GDM1 (cell line): Measurements from ENCODE around the gene RASGEF1C.
"Not testable (repeated sequence)": the region's sequence is repeated elsewhere in the genome, so short reads cannot be mapped to it uniquely, and the experiment has no call there.

Source experiments
- DNase-seq: peaks from one replicate; lab custom pipeline; 2025; lab: John Stamatoyannopoulos, UW

The RASGEF1C gene

GRCh38 chr5:180135967-180136629, 72.9 kb downstream of the RASGEF1C start:
- no peak for DNase-seq

- DNase-seq = peak; percentile 82
Observed at GRCh38 chr5:180135128-180135955, 73.7 kb downstream of the RASGEF1C start.

- DNase-seq = no peak
Observed at GRCh38 chr5:180133971-180134508, 75.0 kb downstream of the RASGEF1C start.

GRCh38 chr5:180133551-180133950, 75.5 kb downstream of the RASGEF1C start:
- no peak for DNase-seq

GRCh38 chr5:180133060-180133459, 76.0 kb downstream of the RASGEF1C start:
- no peak for DNase-seq

- no peak for DNase-seq
Observed at GRCh38 chr5:180130876-180131740, 77.9 kb downstream of the RASGEF1C start.

- no peak for DNase-seq
Observed at GRCh38 chr5:180130291-180130869, 78.6 kb downstream of the RASGEF1C start.

- no peak for DNase-seq
Observed at GRCh38 chr5:180129291-180130190, 79.5 kb downstream of the RASGEF1C start.

- no peak for DNase-seq
Observed at GRCh38 chr5:180128671-180129261, 80.2 kb downstream of the RASGEF1C start.

- no peak for DNase-seq
Observed at GRCh38 chr5:180127682-180128670, 81.0 kb downstream of the RASGEF1C start.

GRCh38 chr5:180126716-180127681, 82.0 kb downstream of the RASGEF1C start:
- peak; percentile 37 for DNase-seq

GRCh38 chr5:180126156-180126555, 82.9 kb downstream of the RASGEF1C start:
- not testable (repeated sequence) for DNase-seq

- not testable (repeated sequence) for DNase-seq
Observed at GRCh38 chr5:180124662-180125061, 84.3 kb downstream of the RASGEF1C start.

- no peak for DNase-seq
Observed at GRCh38 chr5:180122875-180123274, 86.1 kb downstream of the RASGEF1C start.

- DNase-seq = no peak
Observed at GRCh38 chr5:180121826-180122413, 87.1 kb downstream of the RASGEF1C start.

GRCh38 chr5:180120237-180121101, 88.5 kb downstream of the RASGEF1C start:
- no peak for DNase-seq

GRCh38 chr5:180119903-180120236, 89.1 kb downstream of the RASGEF1C start:
- no peak for DNase-seq
